Measurements from ENCODE around the gene AEBP2.

Gene AEBP2

GRCh38 chr12:19553175-19553574 is 113.9 kb downstream of the AEBP2 start:
- DNase-seq (ENCODE audit: low read depth), result no peak

- no peak for DNase-seq (ENCODE audit: low read depth)
These were observed 122.2 kb downstream of the AEBP2 start for GRCh38 chr12:19561411-19561961.
